DMS114 treated with DMSO at 0.1 percent for 48 hours (cell line): ENCODE measurements around the gene AFG3L2.

Experiments
- DNase-seq: peaks from one replicate; lab custom pipeline; 2025; ENCODE audit not compliant: unreplicated experiment; lab: John Stamatoyannopoulos, UW

Gene AFG3L2

GRCh38 chr18:12306752-12307700 lies 70.0 kb downstream of the AFG3L2 start:
- peak; percentile 35 for DNase-seq

DNA sequence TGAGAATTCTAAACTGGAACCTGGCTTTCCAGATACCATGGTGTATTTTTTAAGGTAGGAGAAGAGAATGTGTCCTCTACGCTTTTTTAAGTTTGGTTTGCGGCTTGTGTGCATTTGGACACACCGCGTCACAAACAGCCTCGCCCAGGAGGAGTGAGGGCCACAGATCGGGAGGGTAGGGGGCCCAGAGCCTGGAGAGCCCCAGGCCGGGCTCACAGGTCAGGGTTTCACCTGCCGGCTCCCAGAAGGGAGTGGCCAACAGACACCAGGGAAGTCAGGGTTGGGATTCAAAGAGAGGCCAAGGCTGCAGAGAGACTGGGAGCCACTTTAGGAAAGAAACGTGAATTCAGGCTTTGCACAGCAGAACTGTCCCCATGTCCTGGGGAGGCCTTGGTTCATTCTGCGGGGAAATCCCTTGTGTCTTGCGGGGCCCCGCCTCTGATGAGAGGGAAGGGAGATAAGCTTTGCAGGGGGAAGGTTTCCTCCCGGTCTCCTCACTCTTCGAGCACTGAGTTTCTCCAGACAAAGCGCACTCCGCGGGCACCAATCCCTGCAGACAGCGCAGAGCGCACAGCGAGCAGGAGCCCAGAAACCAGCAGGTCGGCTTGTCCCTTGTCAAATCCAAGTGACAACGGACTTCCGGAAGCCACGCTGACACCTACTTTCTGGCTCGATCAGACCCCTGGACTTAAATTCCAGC lies 70.9 kb downstream of the AFG3L2 start:
- no peak for DNase-seq

GRCh38 chr18:12305211-12305610 lies 71.8 kb downstream of the AFG3L2 start:
- DNase-seq: no peak

GRCh38 chr18:12304351-12305210 lies 72.4 kb downstream of the AFG3L2 start:
- DNase-seq: no peak

DNA sequence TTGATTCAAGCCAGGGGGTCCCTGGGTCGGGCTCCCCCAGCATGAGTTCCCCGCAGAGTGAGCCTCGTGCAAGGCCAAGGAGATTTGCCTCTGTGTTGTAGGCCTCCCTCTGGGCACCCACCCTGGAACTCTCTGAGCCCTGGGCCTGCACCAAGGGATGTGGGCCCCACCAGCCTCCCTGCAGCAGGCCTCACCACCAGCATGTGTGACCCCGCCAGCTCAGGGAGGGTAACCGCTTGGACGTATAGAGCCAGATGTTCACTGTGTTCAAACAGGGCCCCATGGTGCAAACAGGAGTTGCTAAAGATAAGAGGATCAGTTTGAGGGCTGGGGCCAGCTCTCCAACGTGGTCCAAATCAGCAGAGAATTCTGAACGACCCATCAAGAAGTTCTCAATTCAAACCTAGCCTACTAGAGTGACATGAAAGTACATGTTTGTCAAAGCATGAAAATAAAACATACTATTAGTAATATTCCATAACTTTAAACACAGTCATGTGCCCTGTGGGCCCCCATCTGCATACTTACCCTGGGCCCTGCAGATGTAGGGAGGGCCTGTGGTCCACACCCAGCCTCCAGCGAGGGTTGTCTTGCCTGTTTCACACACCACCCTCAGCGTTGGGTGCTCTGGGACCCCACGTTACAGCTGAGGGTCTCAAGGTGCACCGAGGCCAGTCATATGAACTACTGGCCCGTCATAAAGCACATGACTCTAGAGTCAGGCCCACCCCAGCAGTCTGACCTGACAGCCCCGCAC lies 74.5 kb downstream of the AFG3L2 start:
- DNase-seq: no peak

DNA sequence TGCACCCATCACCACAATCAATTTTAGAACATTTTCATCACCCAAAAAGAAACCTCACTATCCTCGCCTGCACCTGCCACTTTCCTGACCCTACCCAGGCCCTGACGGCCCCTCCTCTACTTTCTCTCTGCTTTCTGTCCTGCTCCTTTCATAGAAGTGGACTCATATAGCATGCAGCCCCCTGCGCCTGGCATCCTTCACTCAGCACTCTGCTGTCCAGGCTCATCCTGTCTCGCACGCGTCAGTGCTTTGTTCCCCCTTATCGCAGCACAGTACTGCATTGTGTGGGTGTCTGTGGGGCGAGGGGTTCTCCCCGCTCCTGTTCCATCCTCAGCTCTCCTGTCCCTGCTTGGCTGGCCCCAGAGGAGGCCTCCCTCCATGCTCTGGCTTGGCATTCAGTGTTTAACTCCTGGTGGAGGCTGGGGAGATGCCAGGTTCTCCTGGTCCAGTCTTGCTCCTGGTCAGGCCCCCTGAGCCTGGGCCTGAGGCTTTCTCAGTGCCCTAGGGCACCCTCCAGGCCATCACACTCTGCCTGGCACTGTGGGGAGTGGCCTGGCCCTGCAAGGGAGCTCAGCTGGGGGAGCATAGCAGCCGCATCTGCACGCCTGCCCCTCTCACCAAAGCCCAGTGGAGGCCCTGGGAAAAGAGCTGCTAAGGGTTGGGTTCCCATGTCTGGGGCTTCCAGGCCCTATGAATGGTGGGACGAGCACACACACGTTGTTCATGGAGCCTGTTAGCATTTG lies 75.6 kb downstream of the AFG3L2 start:
- no peak for DNase-seq

DNA sequence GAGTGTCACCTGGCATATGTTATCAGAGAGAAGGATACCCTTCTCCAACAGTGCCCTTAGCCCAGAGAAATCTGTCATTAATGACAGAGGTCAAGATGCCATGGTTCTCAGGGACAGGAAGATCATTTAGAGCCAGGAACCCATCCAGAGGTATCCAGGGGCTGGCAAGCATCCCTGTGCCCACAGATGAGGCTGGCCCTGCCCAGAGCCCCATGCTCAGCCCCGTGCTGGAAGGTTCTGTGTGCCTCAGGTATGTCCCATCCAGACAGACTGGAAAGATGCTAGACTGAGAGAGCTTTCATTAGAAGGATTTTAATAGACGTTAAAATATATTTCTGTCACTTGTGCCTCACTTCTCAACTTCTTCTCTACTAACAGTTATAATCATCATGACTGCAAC lies 77.2 kb downstream of the AFG3L2 start:
- DNase-seq: no peak

DNA sequence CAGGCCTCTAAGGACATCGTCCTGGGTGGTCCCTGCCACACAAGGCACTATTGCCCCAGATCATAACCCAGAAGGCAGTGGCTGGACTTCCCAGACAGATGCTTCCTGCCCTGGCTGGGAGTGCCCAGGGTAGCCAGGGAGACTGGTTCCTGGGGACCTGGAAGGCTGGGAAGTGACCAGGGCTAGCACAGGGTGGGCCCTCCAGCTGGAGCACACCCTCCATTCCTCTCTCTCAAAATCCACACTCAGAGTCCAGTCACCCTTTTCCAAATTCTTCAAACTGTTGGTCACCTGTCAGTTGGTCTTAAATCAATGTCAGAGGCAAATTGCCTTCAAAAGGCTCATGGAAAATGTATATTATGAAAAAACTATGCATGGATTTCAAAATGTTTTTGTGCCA lies 80.6 kb downstream of the AFG3L2 start:
- no peak for DNase-seq

- DNase-seq: no peak
These were observed 81.0 kb downstream of the AFG3L2 start for GRCh38 chr18:12296087-12296403.

GRCh38 chr18:12295389-12296086 lies 81.5 kb downstream of the AFG3L2 start:
- no peak for DNase-seq

DNA sequence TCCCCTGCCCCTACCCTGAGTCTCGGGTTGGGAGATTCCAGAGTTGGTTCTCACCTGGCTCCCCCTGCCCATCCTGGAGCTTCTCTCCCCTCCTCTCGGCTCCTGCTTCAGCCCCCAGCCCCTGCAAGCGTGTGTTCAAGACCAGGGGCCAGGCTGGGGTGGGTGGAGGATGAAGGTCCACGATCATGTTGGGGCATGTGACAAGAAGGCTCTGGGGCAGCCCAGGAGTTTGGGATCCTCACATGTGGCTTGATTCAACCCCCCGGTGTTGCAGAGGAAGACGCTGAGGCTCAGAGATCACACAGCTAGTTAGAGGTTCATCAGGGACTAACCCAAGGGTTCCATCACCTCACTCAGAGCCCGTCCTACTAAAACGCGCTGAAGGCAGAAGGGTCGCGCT lies 83.2 kb downstream of the AFG3L2 start:
- no peak for DNase-seq

GRCh38 chr18:12291690-12292089 lies 85.3 kb downstream of the AFG3L2 start:
- DNase-seq: no peak

- DNase-seq: no peak
These were observed 85.9 kb downstream of the AFG3L2 start for GRCh38 chr18:12291161-12291560.

DNA sequence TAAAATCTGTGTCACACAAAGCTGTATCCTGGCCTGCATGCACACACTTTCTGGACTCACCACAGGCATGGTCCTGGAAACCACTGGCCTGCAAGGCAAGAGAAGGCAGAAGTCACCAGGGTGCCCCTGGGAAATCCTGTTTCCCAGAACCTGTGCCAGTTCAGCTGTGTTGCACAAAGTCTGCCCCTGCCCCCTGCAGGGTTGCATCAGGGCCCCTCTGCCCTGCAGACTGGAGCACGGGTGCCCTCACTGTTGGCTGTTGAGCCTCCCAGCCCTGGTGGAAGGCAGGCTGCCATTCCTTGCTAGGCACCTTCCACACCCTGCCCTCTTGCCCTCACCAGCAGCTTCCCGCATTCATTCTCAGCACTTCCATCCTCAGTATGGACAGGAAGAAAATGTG lies 86.9 kb downstream of the AFG3L2 start:
- DNase-seq: no peak

- DNase-seq: no peak
These were observed 88.6 kb downstream of the AFG3L2 start for GRCh38 chr18:12288403-12288755.

DNA sequence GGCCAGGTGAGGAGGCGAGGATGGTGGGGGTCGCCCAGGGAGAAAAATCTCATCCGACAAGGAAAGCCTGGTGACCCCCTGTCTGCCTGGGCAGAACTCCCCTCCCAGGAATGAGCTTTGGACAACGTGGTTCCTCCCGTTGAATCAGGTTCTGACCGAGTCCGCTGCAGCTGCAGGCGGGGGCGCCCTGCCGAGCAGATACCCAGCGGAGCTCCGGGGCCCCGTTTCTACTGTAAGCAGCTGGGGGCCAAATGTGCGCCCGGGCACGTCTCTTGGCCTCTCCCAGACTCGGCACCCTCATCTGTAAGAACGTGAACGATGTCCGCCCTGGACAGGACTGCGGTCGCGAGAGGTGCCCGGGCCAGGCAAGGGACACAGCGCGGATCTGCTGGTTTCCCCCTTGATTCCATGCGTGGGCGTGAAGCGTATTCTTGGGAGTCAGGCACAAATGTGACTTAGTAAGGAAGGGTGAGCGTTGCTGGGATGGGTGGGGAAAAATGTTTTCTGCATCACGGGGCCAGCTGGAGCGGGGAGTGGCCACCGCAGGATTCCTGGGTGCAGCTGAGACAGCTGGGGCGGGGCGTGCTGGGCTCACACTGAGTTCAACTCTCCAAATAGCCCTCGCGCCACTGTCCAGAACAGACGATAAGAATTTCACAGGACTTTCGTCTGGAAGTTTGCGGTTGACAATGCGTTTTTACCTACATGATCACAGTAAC lies 89.2 kb downstream of the AFG3L2 start:
- peak; percentile 8 for DNase-seq

DNA sequence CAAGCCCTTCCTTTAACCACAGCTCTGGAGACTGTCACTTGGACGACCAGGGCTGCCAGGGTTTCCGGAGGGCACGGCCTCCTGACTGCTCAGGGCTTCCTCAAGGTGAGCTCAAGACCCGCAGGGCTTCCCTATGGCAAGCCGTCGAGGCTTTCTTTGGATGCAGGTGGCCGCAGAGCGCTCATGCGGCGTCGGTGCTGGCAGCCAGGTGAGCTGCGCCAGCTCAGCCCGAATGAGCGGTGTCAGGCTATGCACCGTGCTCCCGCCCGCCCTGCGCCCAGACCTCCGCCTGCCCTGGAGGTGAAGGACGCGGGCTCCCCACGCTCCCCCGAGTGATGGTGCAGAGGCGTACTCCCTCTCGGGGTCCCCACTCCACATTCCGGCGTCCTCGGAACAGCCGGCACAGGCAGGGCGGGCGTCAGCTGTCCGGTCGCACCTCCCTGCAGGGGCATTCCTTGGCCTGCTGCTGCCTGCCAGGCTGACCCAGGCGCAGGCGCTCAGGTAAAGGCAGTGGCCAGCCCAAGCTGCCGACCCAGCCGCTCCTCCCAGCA lies 89.8 kb downstream of the AFG3L2 start:
- DNase-seq: no peak

DNA sequence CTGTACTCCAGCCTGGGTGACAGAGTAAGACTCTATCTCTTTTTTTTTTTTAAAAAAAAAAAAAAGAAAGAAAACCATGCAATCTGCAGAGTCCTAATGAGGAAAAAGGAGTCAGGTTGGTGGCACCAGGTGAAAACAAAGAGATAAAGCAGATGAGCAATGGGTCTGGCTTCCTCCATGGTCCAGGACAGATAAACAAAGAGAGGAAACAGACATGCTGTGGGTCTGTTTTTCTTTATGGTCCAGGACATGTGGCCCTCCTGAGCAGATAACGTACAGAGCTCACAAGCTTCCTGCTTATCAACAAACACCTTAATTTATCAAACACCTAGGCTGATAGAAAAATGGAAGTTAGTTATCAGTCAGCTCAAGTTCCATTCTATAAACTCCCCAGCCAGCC lies 93.4 kb downstream of the AFG3L2 start:
- DNase-seq: no peak

DNA sequence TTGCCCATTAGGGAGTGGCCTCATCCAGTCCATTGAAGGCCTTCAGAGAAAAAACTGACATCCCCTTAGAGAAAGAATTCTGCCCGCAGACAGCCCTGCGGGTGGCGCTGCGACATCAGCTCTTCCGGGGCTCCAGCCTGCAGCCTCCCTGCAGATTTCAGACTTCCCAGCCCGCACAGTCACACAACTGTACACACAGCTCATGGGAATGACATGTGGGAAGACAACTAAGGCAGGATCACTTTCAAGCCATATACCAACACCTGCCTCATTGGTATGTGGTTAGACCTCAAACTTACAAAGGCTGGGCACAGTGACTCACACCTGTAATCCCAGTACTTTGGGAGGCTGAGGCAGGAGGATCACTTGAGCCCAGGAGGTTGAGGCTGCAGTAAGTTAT lies 93.8 kb downstream of the AFG3L2 start:
- DNase-seq: no peak
